Stimulated activated naive B cell treated with anti-CD40 and anti-IgM and Interleukin-4, amounts not matched to agents 10 μg/mL and 1 μg/mL and 100 μg/mL, for 72 hours (primary cell): Measurements from ENCODE around the gene MRPL14.

Experiments used
- ATAC-seq, 2 donors: fragments of 150-1000 bp; cut with Tn5 transposase; replicated peaks; 2 replicates each; pipeline ENCODE4 v1.10.0; 2021; ENCODE audit warnings: moderate library complexity in 1 of 2
- DNase-seq: peaks from one replicate; pipeline ENCODE4 v3.0.0; 2021
- H3K27ac Mint-ChIP-seq: one replicate; pipeline ENCODE4 v1.8.0; 2022; ENCODE audit warnings: mild to moderate bottlenecking, mixed read lengths
- H3K27me3 Mint-ChIP-seq, 2 donors: one replicate each; pipeline ENCODE4 v1.8.0; 2022; ENCODE audit warnings: mixed read lengths in 2 of 2
- H3K36me3 Mint-ChIP-seq, 2 donors: one replicate each; pipeline ENCODE4 v1.8.0; 2022; ENCODE audit warnings: mixed read lengths in 2 of 2, mild to moderate bottlenecking in 1 of 2
- H3K4me1 Mint-ChIP-seq, 2 donors: one replicate each; pipeline ENCODE4 v1.8.0; 2022; ENCODE audit warnings: mixed read lengths in 2 of 2, mild to moderate bottlenecking in 1 of 2
- H3K4me3 Mint-ChIP-seq, 2 donors: one replicate each; pipeline ENCODE4 v1.8.0; 2022; ENCODE audit warnings: mild to moderate bottlenecking in 2 of 2, mixed read lengths in 2 of 2, moderate library complexity in 1 of 2
- H3K9me3 Mint-ChIP-seq, 2 donors: one replicate each; pipeline ENCODE4 v1.8.0; 2022; ENCODE audit warnings: mixed read lengths in 2 of 2, mild to moderate bottlenecking in 1 of 2

The MRPL14 gene

DNA sequence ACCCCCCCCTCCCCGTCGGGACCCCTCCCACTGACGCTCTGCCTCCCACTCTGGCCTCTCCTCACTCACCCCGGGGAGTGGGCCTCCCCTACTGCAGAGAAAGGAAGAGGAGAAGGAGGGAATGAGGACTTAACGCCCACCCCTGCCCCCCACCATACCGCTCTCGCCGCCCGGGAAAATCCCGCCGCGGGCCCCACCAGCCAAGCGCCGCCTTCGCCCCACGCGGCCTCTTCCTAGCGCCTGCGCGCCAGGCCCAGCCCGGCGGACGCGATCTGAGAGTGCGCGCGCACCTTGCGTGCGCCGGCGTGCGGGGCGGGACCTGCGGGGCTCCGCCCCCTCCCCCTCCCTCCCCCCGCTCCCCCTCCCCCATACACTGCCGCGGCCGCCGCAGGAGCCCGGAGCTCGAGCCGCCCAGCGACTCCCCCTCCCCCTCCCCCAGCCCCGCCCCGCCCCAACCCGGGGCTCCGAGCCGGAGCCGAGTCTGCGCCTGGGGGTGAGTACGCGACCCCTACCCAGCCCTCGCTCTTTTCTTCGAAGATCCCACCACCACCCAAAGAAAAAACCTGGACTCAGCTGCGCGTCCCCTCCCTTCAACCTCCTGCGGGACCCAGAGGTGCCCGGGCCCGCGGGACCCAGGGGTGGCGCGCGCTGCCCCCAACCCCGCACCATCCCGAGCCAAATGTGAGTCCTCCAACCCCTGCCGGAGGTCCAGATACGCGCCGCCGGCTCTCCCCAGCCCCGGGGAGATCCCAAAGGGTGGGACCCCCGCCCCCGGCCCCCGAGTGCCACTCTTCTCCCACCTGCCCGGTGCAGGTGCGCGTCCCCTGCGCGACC lies at the start of gene MRPL14, which contains the start of gene TMEM63B:
Gene MRPL14, minus strand, starts transcription at position 267 of the 834 bp plus-strand sequence. CDS start 10,841 bp downstream, outside the sequence.
Gene TMEM63B, plus strand, starts transcription at position 369 of the 834 bp plus-strand sequence. CDS start 7,031 bp downstream, outside the sequence.
- peak; percentile 87 to 88 for ATAC-seq
- H3K9me3 Mint-ChIP-seq, result no peaks in the 10 kb centered on the region
- H3K27me3 Mint-ChIP-seq, result no peaks in the 10 kb centered on the region
- peaks cover 41 to 62% of the 10 kb centered on the region in 2 donors for H3K4me1 Mint-ChIP-seq
- peak within 1 kb of the TSS; percentile 88 to 100 for H3K4me3 Mint-ChIP-seq
- peak within 1 kb of the TSS; percentile 97 for H3K27ac Mint-ChIP-seq
- H3K36me3 Mint-ChIP-seq, result peaks cover 5 to 14% of the 10 kb centered on the region in 2 donors
- peak; percentile 90 for DNase-seq

DNA sequence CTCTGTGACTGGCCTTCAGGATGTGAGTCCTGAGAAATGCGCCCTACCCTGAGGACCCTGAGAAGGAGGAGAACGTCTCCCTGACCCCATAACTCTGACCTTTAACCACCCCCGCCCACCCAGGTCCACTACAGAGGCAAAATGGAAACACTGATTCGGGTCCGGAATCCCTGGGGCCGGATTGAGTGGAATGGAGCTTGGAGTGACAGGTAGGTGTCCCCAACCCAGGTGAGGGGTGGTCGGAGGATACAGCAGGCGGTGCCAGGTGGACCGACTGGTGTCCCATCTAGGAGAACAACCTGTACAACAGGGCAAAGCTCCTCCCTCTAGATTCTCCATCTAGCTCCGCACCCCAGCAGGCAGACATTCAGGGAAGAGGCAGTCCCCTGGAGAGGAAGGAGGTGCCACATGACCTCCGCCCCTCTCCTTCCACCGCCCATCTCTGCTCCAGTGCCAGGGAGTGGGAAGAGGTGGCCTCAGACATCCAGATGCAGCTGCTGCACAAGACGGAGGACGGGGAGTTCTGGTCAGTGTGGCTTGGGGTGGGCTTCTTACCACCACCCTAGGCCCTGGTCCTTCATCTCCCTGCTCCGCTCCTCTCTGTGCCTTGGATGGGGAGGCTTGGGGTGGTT lies 49.0 kb upstream of the MRPL14 start:
- peaks cover 10 to 19% of the 10 kb centered on the region in 2 donors for H3K27me3 Mint-ChIP-seq
- H3K27ac Mint-ChIP-seq, result peak overlapping the region; percentile 54
- no peaks in the 10 kb centered on the region for H3K36me3 Mint-ChIP-seq

DNA sequence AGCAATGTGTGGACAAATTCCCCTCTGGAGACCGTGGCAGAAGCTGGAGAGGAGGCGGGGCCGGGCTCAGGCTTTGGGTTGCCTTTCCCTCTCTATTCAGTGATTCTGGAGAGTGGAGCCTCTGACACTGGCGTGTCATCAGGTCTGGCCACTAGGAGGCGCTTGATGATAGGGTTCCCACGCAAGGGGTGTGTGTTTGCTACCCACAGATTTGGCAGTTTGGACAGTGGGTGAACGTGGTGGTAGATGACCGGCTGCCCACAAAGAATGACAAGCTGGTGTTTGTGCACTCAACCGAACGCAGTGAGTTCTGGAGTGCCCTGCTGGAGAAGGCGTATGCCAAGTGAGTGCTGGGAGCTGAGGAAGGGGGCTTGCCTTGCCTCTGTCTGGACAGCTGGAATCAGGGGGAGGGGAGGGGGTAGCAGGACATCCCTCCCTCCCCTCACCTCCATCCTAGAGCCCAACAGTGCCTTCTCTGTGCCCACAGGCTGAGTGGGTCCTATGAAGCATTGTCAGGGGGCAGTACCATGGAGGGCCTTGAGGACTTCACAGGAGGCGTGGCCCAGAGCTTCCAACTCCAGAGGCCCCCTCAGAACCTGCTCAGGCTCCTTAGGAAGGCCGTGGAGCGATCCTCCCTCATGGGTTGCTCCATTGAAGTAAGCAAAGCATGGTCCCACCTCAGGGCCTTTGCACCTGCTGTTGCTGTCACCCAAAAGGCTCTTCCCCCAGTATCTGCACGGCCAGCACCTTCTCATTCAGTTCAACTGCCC lies 45.7 kb upstream of the MRPL14 start:
- H3K4me1 Mint-ChIP-seq, result peaks cover 17 to 27% of the 10 kb centered on the region in 2 donors

More for the DNA sequence above, 49.0 kb upstream of the MRPL14 start:
- Mint-ChIP-seq H3K9me3 (no peaks in the 10 kb centered on the region), H3K4me1 (peaks cover 17 to 27% of the 10 kb centered on the region in 2 donors), H3K4me3 (peak overlapping the region; percentile 68 to 76)
- ATAC-seq (no peak), DNase-seq (no peak)

DNA sequence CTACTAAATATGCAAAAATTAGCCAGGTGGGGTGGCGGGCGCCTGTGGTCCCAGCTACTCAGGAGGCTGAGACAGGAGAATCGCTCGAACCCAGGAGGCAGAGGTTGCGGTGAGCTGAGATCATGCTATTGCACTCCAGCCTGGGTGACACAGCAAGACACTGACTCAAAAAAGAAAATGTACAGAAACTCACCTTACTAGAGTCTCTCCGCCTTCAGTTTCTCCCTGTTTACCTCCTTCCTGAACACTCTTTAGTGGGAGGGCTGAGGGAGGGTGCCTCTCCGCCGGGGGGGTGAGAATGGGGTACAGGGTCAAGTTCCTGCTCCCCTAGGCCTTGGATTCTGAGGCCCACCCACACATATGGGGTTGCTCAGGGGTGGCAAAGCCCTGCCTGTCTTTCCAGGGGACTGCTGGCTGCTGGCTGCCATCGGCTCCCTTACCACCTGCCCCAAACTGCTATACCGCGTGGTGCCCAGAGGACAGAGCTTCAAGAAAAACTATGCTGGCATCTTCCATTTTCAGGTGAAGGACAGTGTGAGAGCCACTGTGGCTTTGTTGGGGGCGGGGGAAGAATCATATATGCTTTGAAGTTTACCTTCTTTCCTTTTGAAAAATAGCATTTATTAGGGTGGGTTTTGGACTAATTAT lies 44.8 kb upstream of the MRPL14 start:
- Mint-ChIP-seq H3K36me3 (no peaks in the 10 kb centered on the region), H3K4me3 (no peak overlapping the region), H3K27ac (peak overlapping the region; percentile 3), H3K27me3 (peaks cover 23 to 34% of the 10 kb centered on the region in 2 donors), H3K4me1 (peaks cover 14 to 22% of the 10 kb centered on the region in 2 donors), H3K9me3 (no peaks in the 10 kb centered on the region)
- ATAC-seq (no peak), DNase-seq (no peak)

More for the DNA sequence above, 45.7 kb upstream of the MRPL14 start:
- Mint-ChIP-seq H3K27ac (no peak overlapping the region), H3K4me3 (no peak overlapping the region), H3K27me3 (peaks cover 19 to 34% of the 10 kb centered on the region in 2 donors), H3K9me3 (no peaks in the 10 kb centered on the region), H3K36me3 (no peaks in the 10 kb centered on the region)
- DNase-seq (peak; percentile 60), ATAC-seq (peak; percentile 78 to 80)

DNA sequence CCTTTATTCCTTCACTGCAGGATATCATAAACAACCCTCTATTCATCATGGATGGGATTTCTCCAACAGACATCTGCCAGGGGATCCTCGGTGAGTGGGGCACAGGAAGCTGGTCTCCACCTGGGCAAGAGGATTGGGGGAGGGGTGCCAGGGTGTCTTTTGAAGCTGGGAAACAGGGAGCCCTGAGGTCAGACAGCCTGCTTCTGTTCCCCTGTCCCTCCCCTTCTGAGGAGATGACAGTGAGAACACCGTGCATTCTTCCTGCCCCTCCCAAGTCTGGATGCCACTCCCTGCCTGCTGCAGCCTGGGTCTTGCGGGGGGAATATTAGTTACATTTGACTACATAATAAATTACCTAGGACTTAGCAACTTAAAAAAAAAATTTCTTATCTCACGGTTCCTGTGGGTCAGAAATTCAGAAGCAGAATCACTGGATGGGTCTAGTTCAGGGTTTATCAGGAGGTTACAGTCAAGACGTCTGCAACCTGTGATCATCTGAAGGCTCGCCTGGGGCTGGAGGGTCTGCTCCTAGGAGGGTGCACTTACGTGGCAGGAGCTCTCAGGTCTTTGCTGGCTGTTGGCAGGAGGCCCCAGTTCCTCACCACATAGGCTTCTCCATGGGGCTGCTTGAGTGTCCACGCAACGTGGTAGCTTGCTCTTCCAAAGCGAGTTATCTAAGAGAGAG lies 42.8 kb upstream of the MRPL14 start:
- ATAC-seq (no peak), DNase-seq (no peak)
- no peaks in the 10 kb centered on the region for H3K36me3 Mint-ChIP-seq
- H3K27ac Mint-ChIP-seq, result no peak overlapping the region
- H3K4me3 Mint-ChIP-seq, result no peak overlapping the region
- peaks cover 23 to 30% of the 10 kb centered on the region in 2 donors for H3K27me3 Mint-ChIP-seq
- H3K9me3 Mint-ChIP-seq, result no peaks in the 10 kb centered on the region
- peaks cover 17 to 27% of the 10 kb centered on the region in 2 donors for H3K4me1 Mint-ChIP-seq

DNA sequence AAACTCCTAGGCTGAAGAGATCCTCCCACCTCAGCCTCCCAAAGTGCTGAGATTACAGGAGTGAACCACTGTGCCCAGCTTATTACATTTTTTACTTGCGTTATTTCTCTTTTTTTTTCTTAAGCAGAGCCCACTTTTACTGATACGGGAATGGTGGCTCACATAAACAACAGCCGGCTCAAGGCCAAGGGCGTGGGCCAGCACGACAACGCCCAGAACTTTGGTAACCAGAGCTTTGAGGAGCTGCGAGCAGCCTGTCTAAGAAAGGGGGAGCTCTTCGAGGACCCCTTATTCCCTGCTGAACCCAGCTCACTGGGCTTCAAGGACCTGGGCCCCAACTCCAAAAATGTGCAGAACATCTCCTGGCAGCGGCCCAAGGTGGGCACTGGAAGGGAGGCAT lies 41.9 kb upstream of the MRPL14 start:
- H3K9me3 Mint-ChIP-seq, result no peaks in the 10 kb centered on the region
- H3K4me3 Mint-ChIP-seq, result no peak overlapping the region
- H3K36me3 Mint-ChIP-seq, result no peaks in the 10 kb centered on the region
- peaks cover 17 to 27% of the 10 kb centered on the region in 2 donors for H3K4me1 Mint-ChIP-seq
- H3K27ac Mint-ChIP-seq, result peak overlapping the region; percentile 28
- ATAC-seq (no peak), DNase-seq (no peak)
- H3K27me3 Mint-ChIP-seq, result peaks cover 23 to 36% of the 10 kb centered on the region in 2 donors

DNA sequence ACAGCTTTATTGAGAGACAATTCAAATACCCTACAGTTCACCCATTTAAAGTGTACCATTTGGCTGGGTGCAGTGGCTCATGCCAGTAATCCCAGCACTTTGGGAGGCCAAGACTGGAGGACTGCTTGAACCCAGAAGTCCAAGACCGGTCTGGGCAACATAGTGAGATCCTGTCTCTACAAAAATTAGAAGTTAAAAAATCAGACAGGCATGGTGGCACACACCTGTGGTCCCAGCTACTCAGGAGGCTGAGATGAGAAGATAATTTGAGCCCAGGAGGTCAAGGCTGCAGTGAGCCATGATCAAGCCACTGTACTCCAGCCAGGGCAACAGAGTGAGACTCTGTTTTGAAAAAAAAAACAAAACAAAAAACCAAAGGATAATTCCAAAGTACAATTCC lies 40.3 kb upstream of the MRPL14 start:
- Mint-ChIP-seq H3K36me3 (no peaks in the 10 kb centered on the region), H3K9me3 (no peaks in the 10 kb centered on the region), H3K4me1 (peaks cover 14 to 25% of the 10 kb centered on the region in 2 donors), H3K27me3 (peaks cover 21 to 39% of the 10 kb centered on the region in 2 donors), H3K27ac (no peak overlapping the region), H3K4me3 (no peak overlapping the region)
- ATAC-seq (no peak), DNase-seq (no peak)

DNA sequence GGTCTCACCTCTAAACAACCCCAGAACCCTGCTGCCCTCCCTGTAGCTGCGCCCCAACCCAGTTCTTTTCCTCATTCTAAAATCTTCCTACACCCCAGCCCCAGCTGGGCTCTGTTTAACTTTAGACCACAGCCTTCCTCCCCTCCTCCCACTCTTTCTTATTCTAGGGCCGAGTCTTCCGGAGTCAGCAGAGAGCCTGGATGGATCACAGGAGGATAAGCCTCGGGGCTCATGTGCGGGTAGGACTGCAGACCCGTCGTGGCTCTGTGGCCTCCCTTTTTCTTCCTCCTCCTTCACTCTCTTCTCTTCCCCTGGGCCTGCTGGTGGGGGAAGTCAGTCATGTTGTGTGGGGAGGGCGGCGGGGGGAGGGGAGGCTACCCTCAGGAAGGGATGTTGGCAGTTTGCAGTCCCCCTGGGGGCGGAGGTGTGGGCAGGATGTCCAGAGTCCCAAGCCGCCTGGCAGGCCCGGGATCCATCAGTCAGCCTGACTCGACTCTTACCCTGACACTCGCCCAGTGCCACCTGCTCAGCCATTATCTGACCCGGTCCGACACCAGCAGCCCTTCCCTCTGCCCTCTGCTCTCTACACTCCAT lies 39.4 kb upstream of the MRPL14 start:
- Mint-ChIP-seq H3K27me3 (peaks cover 23 to 41% of the 10 kb centered on the region in 2 donors), H3K4me3 (no peak overlapping the region), H3K27ac (peak overlapping the region; percentile 1), H3K36me3 (no peaks in the 10 kb centered on the region), H3K4me1 (peaks cover 13 to 27% of the 10 kb centered on the region in 2 donors), H3K9me3 (no peaks in the 10 kb centered on the region)
- ATAC-seq, result no peak
- DNase-seq, result no peak

DNA sequence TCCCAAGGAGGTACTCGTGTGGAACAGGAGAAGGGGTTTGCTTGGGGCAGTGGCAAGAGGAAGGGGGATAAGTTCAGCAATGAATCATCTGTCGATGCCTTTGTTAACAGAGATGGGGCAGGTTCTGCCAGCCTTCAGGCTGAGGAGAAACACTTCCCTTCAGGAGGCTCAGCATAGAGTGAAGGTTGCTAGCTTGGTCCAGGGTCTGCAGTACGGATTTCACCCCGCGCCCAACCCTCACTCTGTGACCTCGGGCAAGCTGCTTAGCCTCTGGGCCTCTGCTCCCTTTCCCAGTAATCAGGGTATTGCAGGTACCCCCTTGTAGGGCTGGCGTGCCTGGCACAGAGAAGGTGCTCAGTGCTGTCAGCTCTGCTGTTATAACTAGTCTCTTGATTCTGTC lies 38.9 kb upstream of the MRPL14 start:
- DNase-seq (no peak), ATAC-seq (no peak)
- Mint-ChIP-seq H3K27ac (peak overlapping the region; percentile 1), H3K4me3 (no peak overlapping the region), H3K9me3 (no peaks in the 10 kb centered on the region), H3K36me3 (no peaks in the 10 kb centered on the region), H3K4me1 (peaks cover 17 to 33% of the 10 kb centered on the region in 2 donors), H3K27me3 (peaks cover 19 to 38% of the 10 kb centered on the region in 2 donors)

DNA sequence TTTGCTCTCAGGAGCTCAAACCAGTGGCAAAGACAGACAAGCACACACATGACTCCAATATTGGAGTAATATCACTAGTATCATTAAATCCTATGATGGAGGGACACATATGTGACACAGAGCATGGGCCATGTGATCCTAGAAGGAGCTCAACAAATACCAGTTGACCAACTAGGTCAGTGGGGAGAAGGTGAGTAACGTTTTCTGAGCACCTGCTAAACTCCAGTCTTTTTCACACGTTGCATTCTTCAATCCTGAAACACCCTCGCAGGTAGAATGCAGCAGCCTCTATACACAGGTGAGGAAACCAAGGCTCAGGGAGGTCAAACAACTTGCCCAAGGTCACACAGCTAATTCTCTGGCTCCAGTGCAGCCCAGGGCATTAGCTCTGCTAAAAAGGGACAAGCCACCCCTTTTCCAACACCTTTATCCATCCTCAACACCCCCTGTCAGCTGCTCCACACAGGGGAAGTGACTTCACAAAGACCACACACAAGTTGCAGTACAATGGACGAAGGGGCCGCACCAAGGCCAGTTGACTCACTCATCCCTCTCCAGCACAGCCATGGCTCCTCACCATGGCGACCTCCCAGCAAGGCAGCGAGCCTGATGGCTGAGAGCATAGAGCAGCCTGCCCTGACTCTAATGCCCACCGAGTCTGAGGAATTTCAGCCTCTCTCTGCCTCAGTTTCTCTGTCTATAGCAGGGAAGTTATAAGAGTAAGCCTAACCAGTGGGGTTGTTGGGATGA lies 35.8 kb upstream of the MRPL14 start:
- ATAC-seq (no peak), DNase-seq (no peak)
- Mint-ChIP-seq H3K4me1 (peaks cover 18 to 37% of the 10 kb centered on the region in 2 donors), H3K27ac (peak overlapping the region; percentile 62), H3K36me3 (no peaks in the 10 kb centered on the region), H3K4me3 (no peak overlapping the region), H3K27me3 (peaks cover 5 to 32% of the 10 kb centered on the region in 2 donors), H3K9me3 (no peaks in the 10 kb centered on the region)

DNA sequence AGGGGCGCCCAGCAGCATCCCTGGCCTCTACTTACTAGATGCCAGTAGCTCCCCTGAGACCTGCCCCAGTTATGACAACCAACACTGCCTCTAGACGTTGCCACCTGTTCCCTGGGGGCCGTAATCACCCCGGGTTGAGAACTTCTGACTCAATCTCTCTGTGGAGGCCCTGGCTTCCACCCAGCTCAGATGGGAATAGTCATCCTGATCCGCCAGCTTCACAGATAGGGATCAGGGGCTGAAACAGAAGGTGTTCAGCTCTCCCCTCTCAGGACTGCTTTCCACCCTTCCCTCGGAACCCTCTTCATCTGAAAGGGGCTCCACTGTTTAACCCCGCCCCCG lies 34.7 kb upstream of the MRPL14 start:
- Mint-ChIP-seq H3K4me1 (peaks cover 16 to 35% of the 10 kb centered on the region in 2 donors), H3K4me3 (no peak overlapping the region), H3K27me3 (peaks cover 5 to 26% of the 10 kb centered on the region in 2 donors), H3K36me3 (no peaks in the 10 kb centered on the region), H3K27ac (peak overlapping the region; percentile 92), H3K9me3 (no peaks in the 10 kb centered on the region)
- DNase-seq (peak; percentile 44), ATAC-seq (peak; percentile 80 to 82)

DNA sequence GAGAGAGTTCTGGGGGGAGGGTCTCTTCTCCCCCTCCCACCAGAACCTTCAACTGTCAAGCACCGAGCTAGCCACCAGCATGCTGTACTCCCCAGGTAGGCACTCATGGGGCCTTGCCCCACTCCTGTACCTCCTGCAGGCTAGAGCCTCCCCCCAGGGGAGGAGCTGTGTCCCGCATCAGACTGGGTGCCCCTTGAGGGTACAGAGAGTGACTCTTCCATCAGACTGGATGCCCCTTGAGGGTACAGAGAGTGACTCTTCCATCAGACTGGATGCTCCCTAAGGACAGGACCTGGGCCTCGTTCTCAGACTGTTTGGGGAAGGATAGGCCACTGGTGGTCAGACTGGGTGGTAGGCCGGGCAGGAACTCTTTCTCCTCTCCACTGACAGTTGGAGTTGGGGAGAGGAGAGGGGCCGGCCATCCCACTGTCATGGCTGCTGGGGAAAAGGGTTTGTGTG lies 31.5 kb upstream of the MRPL14 start, which contains the start of gene CAPN11:
Gene CAPN11, plus strand, starts transcription at position 51 of the 459 bp plus-strand sequence. Its CDS starts 29 bp downstream, at position 80.
- Mint-ChIP-seq H3K27ac (peak within 1 kb of the TSS; percentile 11), H3K36me3 (peaks cover 3 to 6% of the 10 kb centered on the region in 2 donors), H3K27me3 (peaks cover 5% of the 10 kb centered on the region in 2 donors), H3K4me1 (peaks cover 6 to 22% of the 10 kb centered on the region in 2 donors), H3K4me3 (no peak within 1 kb of the TSS), H3K9me3 (no peaks in the 10 kb centered on the region)
- DNase-seq (no peak), ATAC-seq (no peak)
